OCI-LY1 (cell line): ENCODE data around the gene SP2.

Source experiments
- H2AFZ ChIP-seq: fragments of 200-600 bp; sonication (generic), shearing (Covaris generic); 2 replicates; pipeline ENCODE4 v1.6.0; 2014; ENCODE audit warnings: antibody characterized with exemption, mild to moderate bottlenecking, low read length
- H3F3A ChIP-seq: fragments of 200-600 bp; sonication (generic), shearing (Covaris generic); 2 replicates; pipeline ENCODE4 v1.6.0; 2014; ENCODE audit warnings: mild to moderate bottlenecking, antibody characterized with exemption, low read length, moderate library complexity; ENCODE audit not compliant: insufficient read depth
- H3K27ac ChIP-seq: fragments of 200-600 bp; sonication (generic); 2 replicates; pipeline ENCODE4 v1.5.1; 2014; ENCODE audit warnings: low read length, mixed run types, mild to moderate bottlenecking, low read depth; ENCODE audit not compliant: poor library complexity, severe bottlenecking
- H3K27me3 ChIP-seq: fragments of 200-600 bp; sonication (generic); 2 replicates; pipeline ENCODE4 v1.6.0; 2014; ENCODE audit warnings: antibody characterized with exemption, mild to moderate bottlenecking, low read length, moderate library complexity; ENCODE audit not compliant: insufficient read depth
- H3K36me3 ChIP-seq: fragments of 200-600 bp; sonication (generic); 2 replicates; pipeline ENCODE4 v1.6.1; 2014; ENCODE audit warnings: mild to moderate bottlenecking, antibody characterized with exemption, low read length, moderate library complexity, mixed read lengths; ENCODE audit not compliant: insufficient read depth
- H3K4me1 ChIP-seq: fragments of 200-600 bp; sonication (generic); 2 replicates; pipeline ENCODE4 v1.5.1; 2014; ENCODE audit warnings: mild to moderate bottlenecking, low read length, moderate library complexity; ENCODE audit not compliant: insufficient read depth, severe bottlenecking
- H3K4me2 ChIP-seq: fragments of 200-600 bp; sonication (generic), shearing (Covaris generic); 2 replicates; pipeline ENCODE4 v1.6.1; 2014; ENCODE audit warnings: low read length
- H3K4me3 ChIP-seq: fragments of 200-600 bp; sonication (generic); 2 replicates; pipeline ENCODE4 v1.5.1; 2014; ENCODE audit warnings: low read length, low read depth, mild to moderate bottlenecking, mixed read lengths; ENCODE audit not compliant: poor library complexity, severe bottlenecking
- H3K79me2 ChIP-seq: fragments of 200-600 bp; shearing (Covaris generic); 2 replicates; pipeline ENCODE4 v1.6.1; 2016; ENCODE audit warnings: mixed run types, low read length, mixed read lengths; ENCODE audit not compliant: insufficient read depth
- H3K9ac ChIP-seq: fragments of 200-600 bp; sonication (generic), shearing (Covaris generic); 2 replicates; pipeline ENCODE4 v1.6.1; 2014; ENCODE audit warnings: mild to moderate bottlenecking, low read length, mixed read lengths
- H3K9me2 ChIP-seq: fragments of 200-600 bp; sonication (generic), shearing (Covaris generic); 2 replicates; pipeline ENCODE4 v1.6.1; 2014; ENCODE audit warnings: low read depth, mild to moderate bottlenecking, low read length, mixed read lengths
- H3K9me3 ChIP-seq: fragments of 200-600 bp; shearing (Covaris generic); 2 replicates; pipeline ENCODE4 v1.6.1; 2014; ENCODE audit warnings: low read length, mixed read lengths
- H4K20me1 ChIP-seq: fragments of 200-600 bp; sonication (generic), shearing (Covaris generic); 2 replicates; pipeline ENCODE4 v1.6.0; 2016; ENCODE audit warnings: mild to moderate bottlenecking, low read length; ENCODE audit not compliant: insufficient read depth
- CTCF ChIP-seq: fragments of 200-600 bp; sonication (generic), shearing (Covaris generic); IDR thresholded peaks from 2 replicates; pipeline ENCODE4 v1.5.1; 2017; ENCODE audit warnings: mild to moderate bottlenecking, antibody characterized with exemption, low read length, moderate library complexity, mixed read lengths
- EZH2 ChIP-seq: fragments of 200-600 bp; sonication (generic), shearing (Covaris generic); IDR thresholded peaks from 2 replicates; pipeline ENCODE4 v1.8.0; 2017; ENCODE audit warnings: borderline replicate concordance, mixed run types, mild to moderate bottlenecking, antibody characterized with exemption, low read length, moderate library complexity, mixed read lengths

The SP2 gene

GRCh38 chr17:47953909-47954308 lies 57.9 kb downstream of the SP2 start:
- Histone ChIP-seq H3K9ac (no peak overlapping the region), H3K4me2 (no peak overlapping the region), H3K79me2 (no peaks in the 10 kb centered on the region), H3F3A (no peaks in the 10 kb centered on the region), H3K9me3 (no peaks in the 10 kb centered on the region), H3K27me3 (no peaks in the 10 kb centered on the region), H4K20me1 (no peaks in the 10 kb centered on the region), H3K36me3 (peaks cover 18% of the 10 kb centered on the region), H3K4me3 (no peak overlapping the region), H2AFZ (no peak overlapping the region), H3K27ac (no peak overlapping the region), H3K4me1 (peaks cover 11% of the 10 kb centered on the region), H3K9me2 (no peaks in the 10 kb centered on the region)
- TF ChIP-seq EZH2 (no peak), CTCF (no peak)

GRCh38 chr17:47955497-47956461 lies 59.7 kb downstream of the SP2 start:
- no peak overlapping the region for H2AFZ ChIP-seq
- H3K79me2 ChIP-seq, result no peaks in the 10 kb centered on the region
- no peak overlapping the region for H3K4me2 ChIP-seq
- H3K4me1 ChIP-seq, result no peaks in the 10 kb centered on the region
- no peak for TF ChIP-seq CTCF
- no peak for TF ChIP-seq EZH2
- no peak overlapping the region for H3K9ac ChIP-seq
- H3K4me3 ChIP-seq, result no peak overlapping the region
- H3K36me3 ChIP-seq, result peaks cover 7% of the 10 kb centered on the region
- no peaks in the 10 kb centered on the region for H3F3A ChIP-seq
- H3K9me2 ChIP-seq, result no peaks in the 10 kb centered on the region
- no peaks in the 10 kb centered on the region for H3K27me3 ChIP-seq
- no peak overlapping the region for H3K27ac ChIP-seq
- no peaks in the 10 kb centered on the region for H3K9me3 ChIP-seq
- H4K20me1 ChIP-seq, result no peaks in the 10 kb centered on the region

GRCh38 chr17:47956791-47957590 lies 61.0 kb downstream of the SP2 start:
- H3K4me1 ChIP-seq, result no peaks in the 10 kb centered on the region
- no peak overlapping the region for H2AFZ ChIP-seq
- no peak for TF ChIP-seq EZH2
- H3K27me3 ChIP-seq, result no peaks in the 10 kb centered on the region
- no peaks in the 10 kb centered on the region for H3F3A ChIP-seq
- no peaks in the 10 kb centered on the region; the same call in 1 of the 2 replicates for H3K36me3 ChIP-seq
- H3K27ac ChIP-seq, result no peak overlapping the region
- no peaks in the 10 kb centered on the region for H3K9me3 ChIP-seq
- no peak overlapping the region for H3K9ac ChIP-seq
- H3K4me2 ChIP-seq, result no peak overlapping the region
- no peaks in the 10 kb centered on the region for H4K20me1 ChIP-seq
- H3K79me2 ChIP-seq, result no peaks in the 10 kb centered on the region
- H3K9me2 ChIP-seq, result no peaks in the 10 kb centered on the region
- no peak overlapping the region for H3K4me3 ChIP-seq
